DMS53 (cell line): ENCODE results near the gene NFAT5.
A peak's percentile ranks its signal among the peaks of the same experiment; 100 is the strongest.

Source experiments
- DNase-seq: peaks from one replicate; lab custom pipeline; 2025; lab: John Stamatoyannopoulos, UW

Gene NFAT5

GRCh38 chr16:69644790-69645189 lies 79.0 kb downstream of the NFAT5 start:
- DNase-seq: no peak

- no peak for DNase-seq
These were observed 81.3 kb downstream of the NFAT5 start for GRCh38 chr16:69647020-69647419.

DNA sequence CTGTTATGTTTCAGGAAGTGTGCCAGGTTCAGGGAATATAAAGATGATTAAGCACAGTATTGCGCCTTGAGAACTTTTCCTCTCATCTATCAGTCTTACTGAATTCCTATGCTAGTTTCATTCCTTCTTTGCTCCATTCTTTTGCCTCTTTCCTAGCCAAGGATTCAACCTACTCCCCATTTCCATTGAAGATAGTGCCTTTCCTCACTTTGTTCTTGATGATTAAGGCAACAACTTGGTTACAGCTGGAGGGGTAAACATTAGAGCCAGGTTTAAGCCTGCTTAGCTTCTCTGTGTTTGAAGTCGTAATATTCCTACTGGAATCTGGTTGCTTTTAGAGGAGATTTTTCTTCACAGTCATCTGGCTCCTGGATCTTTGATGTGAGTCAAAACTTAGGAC lies 85.5 kb downstream of the NFAT5 start:
- DNase-seq: no peak

- DNase-seq: no peak
These were observed 88.6 kb downstream of the NFAT5 start for GRCh38 chr16:69654280-69654931.

DNA sequence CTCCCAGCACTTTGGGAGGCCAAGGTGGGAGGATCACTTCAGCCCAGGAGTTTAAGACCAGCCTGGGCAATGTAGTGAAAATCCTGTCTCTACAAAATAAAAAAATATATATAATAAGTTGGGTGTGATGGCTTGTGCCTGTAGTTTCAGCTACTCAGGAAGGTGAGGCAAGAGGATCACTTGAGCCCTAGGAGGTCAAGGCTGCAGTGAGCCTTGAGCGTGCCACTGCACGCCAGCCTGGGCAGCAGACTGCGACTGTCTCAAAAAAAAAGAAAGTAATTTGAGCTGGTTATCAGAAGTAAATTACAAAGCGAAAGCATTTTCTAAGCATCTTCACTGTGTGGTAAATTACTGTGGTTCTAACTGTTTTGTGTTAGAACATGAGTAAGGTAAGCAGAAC lies 94.4 kb downstream of the NFAT5 start:
- DNase-seq: no peak

GRCh38 chr16:69662901-69663300 lies 97.1 kb downstream of the NFAT5 start:
- no peak for DNase-seq

- DNase-seq: no peak
These were observed 98.1 kb downstream of the NFAT5 start for GRCh38 chr16:69663846-69664245.

DNA sequence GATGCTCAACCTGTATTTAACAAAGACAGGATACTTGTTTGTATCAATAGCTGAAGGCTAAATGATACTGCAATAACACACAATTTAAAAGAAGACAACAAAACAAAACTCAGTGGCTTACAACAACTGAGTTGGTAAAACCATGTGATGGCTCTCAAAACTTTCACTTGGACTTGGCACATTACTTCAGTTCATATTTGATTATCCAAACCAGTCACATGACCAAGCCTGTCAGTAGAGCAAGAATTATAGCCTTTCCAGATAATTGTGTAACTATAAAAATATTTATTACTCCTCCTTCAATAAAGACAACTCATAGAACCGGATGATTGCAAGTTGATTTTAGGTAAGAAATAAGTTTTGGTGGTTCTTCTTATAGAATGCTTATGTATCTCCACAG lies 103.8 kb downstream of the NFAT5 start:
- no peak for DNase-seq

DNA sequence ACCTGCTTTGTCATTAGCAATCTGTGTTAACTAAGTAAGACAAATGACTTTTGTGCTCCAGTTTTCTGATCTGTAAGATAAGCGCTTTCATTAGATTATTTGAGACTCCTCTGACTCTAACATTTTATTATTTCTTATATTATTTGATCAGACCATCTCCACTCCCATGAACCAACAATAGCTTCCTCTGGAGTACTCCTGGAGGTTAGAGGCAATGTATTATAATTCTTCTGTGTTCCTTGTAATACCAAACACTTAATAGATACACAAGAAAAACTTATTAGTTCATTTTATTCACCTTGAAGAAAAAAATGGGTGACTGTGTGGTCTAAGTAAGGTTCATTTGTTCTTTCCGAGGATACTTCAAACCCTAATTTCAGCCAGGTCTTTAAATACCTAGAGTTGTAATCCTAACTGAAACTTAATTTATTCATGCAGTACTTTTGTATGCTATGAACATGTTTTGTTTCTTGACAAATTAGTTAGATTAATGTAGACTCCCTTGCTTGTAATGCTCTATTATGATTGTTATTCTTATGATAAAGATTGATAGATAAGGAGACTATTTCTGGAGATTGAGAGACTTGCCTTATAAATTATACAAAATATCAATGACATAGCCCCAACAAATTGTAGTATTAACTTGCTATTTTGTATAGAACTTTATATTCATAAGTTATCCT lies 106.7 kb downstream of the NFAT5 start:
- no peak for DNase-seq

GRCh38 chr16:69672998-69673713 lies 107.4 kb downstream of the NFAT5 start:
- no peak for DNase-seq

DNA sequence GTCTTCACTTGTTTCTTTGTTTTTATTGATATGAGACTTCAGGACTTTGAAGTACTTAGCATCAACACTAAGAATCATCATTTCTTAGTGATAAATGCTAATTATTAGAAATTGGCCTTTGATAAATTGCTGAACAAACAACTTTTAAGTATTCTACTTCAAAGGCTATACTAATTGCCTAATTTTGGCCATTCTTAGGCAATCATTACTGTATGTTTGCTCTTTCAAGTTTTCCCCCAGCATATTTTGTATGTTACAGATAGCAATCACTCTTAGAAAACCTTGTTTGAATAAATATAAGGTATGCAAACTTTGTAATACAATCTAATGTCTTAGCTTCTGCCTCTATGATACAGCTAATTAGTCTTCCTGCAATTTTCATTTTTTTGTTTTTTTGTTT lies 114.6 kb downstream of the NFAT5 start:
- no peak for DNase-seq

GRCh38 chr16:69688589-69688988 lies 122.8 kb downstream of the NFAT5 start:
- no peak for DNase-seq

- no peak for DNase-seq
These were observed 126.5 kb downstream of the NFAT5 start for GRCh38 chr16:69691980-69692911.

- no peak for DNase-seq
These were observed 128.2 kb downstream of the NFAT5 start for GRCh38 chr16:69693916-69694315.

DNA sequence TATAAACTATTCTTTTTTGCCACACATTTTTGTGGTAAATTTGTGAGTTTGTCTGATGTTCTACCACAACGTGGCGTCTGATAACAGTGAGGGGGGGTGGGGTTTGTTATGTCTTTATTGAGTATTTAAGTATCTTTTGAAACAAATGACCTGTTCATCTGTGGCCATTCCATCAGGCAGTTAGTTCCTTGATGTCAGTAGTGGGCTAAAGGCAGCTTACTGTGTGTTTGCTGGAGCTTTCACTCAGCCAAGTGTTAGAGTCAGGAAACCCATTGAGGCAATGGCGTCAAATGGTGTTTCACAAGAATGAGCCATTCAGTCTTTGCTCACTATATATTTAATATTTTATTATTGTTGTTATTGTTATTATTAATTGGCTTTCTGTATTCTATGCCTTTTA lies 132.6 kb downstream of the NFAT5 start:
- no peak for DNase-seq

- DNase-seq: no peak
These were observed 134.1 kb downstream of the NFAT5 start for GRCh38 chr16:69699915-69700314.

GRCh38 chr16:69701452-69701851 lies 135.7 kb downstream of the NFAT5 start:
- DNase-seq: no peak

DNA sequence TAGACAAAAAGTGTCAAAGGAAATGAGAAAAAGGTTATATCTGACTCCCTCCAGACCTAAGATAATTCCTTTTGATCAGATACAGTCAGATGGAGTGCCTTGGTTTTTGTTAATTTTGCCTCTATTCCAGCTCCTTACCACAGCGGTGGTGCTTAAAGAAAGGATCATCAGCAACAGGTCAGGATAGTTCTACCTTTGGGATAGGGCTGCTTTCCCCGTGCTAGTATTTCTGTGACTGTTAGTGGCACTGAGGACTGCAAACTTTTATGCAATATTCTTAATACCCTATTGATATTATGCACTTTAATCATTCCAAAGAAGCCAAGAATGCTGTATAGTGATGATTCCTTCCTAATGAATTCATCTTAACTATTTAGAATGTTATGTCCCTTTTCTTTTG lies 136.1 kb downstream of the NFAT5 start:
- DNase-seq: no peak

- DNase-seq: no peak
These were observed 137.9 kb downstream of the NFAT5 start for GRCh38 chr16:69703638-69704037.

GRCh38 chr16:69706256-69706974 lies 140.6 kb downstream of the NFAT5 start:
- peak; percentile 59 for DNase-seq

DNA sequence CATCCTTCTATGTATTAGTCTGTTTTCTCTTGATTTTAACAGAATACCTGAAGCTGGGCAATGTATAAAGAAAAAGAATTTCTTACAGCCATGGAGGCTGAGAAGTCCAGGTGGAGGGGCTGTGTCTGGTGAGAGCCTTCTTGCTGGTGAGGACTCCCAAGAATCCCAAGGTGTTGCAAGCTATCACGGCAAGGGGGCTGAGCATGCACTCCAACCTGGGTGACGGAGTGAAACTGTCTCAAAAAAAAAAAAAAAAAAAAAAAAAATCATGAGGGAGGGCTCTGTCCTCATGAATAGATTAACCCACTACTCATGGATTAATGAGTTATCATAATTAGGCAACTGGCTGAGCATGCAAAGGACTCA lies 141.2 kb downstream of the NFAT5 start:
- DNase-seq: no peak
